Neuronal stem cell (in vitro differentiated cells): ENCODE results near the gene C19orf33. TPM values are rescaled to one million over a fixed set of nuclear protein-coding genes. Genes with fewer than 3 reads are reported as not detected.
A peak's percentile ranks its signal among the peaks of the same experiment; 100 is the strongest.
"Not testable (repeated sequence)": the region's sequence is repeated elsewhere in the genome, so short reads cannot be mapped to it uniquely, and the experiment has no call there.

ENCODE experiments used
- DNase-seq: peaks from one replicate; pipeline ENCODE4 v3.0.0-alpha.2; 2013; ENCODE audit warnings: low spot score
- H2AFZ ChIP-seq: one replicate; pipeline ENCODE4 v1.6.1; 2013; ENCODE audit warnings: mild to moderate bottlenecking, low read length, inconsistent platforms
- H2AK5ac ChIP-seq: 2 replicates; pipeline ENCODE4 v1.6.1; 2013; ENCODE audit warnings: low read depth, mild to moderate bottlenecking, inconsistent platforms, low read length, moderate library complexity, mixed read lengths
- H2BK120ac ChIP-seq: 2 replicates; pipeline ENCODE4 v1.6.1; 2013; ENCODE audit warnings: low read depth, mild to moderate bottlenecking, inconsistent platforms, low read length, moderate library complexity, mixed read lengths
- H2BK12ac ChIP-seq: one replicate; pipeline ENCODE4 v1.6.1; 2013; ENCODE audit warnings: low read length, inconsistent platforms
- H2BK15ac ChIP-seq: 2 replicates; pipeline ENCODE4 v1.6.1; 2013; ENCODE audit warnings: mild to moderate bottlenecking, low read length, inconsistent platforms, mixed read lengths
- H2BK5ac ChIP-seq: one replicate; pipeline ENCODE4 v1.6.1; 2013; ENCODE audit warnings: inconsistent platforms, mild to moderate bottlenecking, low read length, moderate library complexity
- H3K14ac ChIP-seq: one replicate; pipeline ENCODE4 v1.6.1; 2013; ENCODE audit warnings: low read length, inconsistent platforms
- H3K18ac ChIP-seq: 2 replicates; pipeline ENCODE4 v1.6.1; 2013; ENCODE audit warnings: low read length, inconsistent platforms
- H3K23ac ChIP-seq: 2 replicates; pipeline ENCODE4 v1.6.1; 2013; ENCODE audit warnings: low read depth, mild to moderate bottlenecking, mixed read lengths, low read length, inconsistent platforms; ENCODE audit not compliant: poor library complexity
- H3K27ac ChIP-seq: replicated peaks from 3 replicates; pipeline ENCODE4 v1.5.1; 2013; ENCODE audit warnings: low read length, inconsistent platforms
- H3K27me3 ChIP-seq, 3 experiments: 2 replicates each; pipeline ENCODE4 v1.6.1; 2013; ENCODE audit warnings: low read length in 3 of 3, mild to moderate bottlenecking in 2 of 3, inconsistent platforms in 1 of 3, low read depth in 1 of 3, mixed read lengths in 1 of 3, moderate library complexity in 1 of 3; ENCODE audit not compliant: control insufficient read depth in 3 of 3, insufficient read depth in 3 of 3
- H3K36me3 ChIP-seq, 2 donors: replicated peaks in 1 of 2; 2 replicates each; pipeline ENCODE4 v1.6.1; 2013; ENCODE audit warnings: low read length in 2 of 2; ENCODE audit not compliant: control insufficient read depth in 2 of 2, insufficient read depth in 2 of 2
- H3K4ac ChIP-seq: 2 replicates; pipeline ENCODE4 v1.6.1; 2013; ENCODE audit warnings: inconsistent platforms, mild to moderate bottlenecking, low read length, moderate library complexity
- H3K4me1 ChIP-seq, 2 donors: 1 replicate in 1 of 2; 2 replicates in 1 of 2; pipeline ENCODE4 v1.6.1; 2013; ENCODE audit warnings: low read length in 2 of 2, low read depth in 1 of 2; ENCODE audit not compliant: control insufficient read depth in 2 of 2, insufficient read depth in 1 of 2
- H3K4me2 ChIP-seq: one replicate; pipeline ENCODE4 v1.6.1; 2013; ENCODE audit warnings: mild to moderate bottlenecking, low read length, inconsistent platforms; ENCODE audit not compliant: insufficient read depth, poor library complexity, severe bottlenecking
- H3K4me3 ChIP-seq, 2 donors: 2 replicates each; pipeline ENCODE4 v1.5.1; 2013; ENCODE audit warnings: low read length in 2 of 2, mild to moderate bottlenecking in 2 of 2, inconsistent platforms in 1 of 2, moderate library complexity in 1 of 2
- H3K79me1 ChIP-seq: one replicate; pipeline ENCODE4 v1.6.1; 2013; ENCODE audit warnings: low read depth, mild to moderate bottlenecking, inconsistent platforms, low read length, moderate library complexity
- H3K9ac ChIP-seq: one replicate; pipeline ENCODE4 v1.6.1; 2013; ENCODE audit warnings: mild to moderate bottlenecking, low read depth, low read length, inconsistent platforms; ENCODE audit not compliant: poor library complexity
- H3K9me3 ChIP-seq, 2 donors: replicated peaks in 1 of 2; 2 replicates each; pipeline versions ENCODE3 to v1.6.1; 2013; ENCODE audit warnings: low read length in 2 of 2, mild to moderate bottlenecking in 2 of 2, inconsistent platforms in 1 of 2, low read depth in 1 of 2, mixed read lengths in 1 of 2, moderate library complexity in 1 of 2; ENCODE audit not compliant: control insufficient read depth in 2 of 2, insufficient read depth in 1 of 2
- H4K8ac ChIP-seq: one replicate; pipeline ENCODE4 v1.6.1; 2013; ENCODE audit warnings: low read depth, mild to moderate bottlenecking, inconsistent platforms, low read length, moderate library complexity
- H4K91ac ChIP-seq: one replicate; pipeline ENCODE4 v1.6.1; 2013; ENCODE audit warnings: low read length, low read depth, mild to moderate bottlenecking, inconsistent platforms; ENCODE audit not compliant: poor library complexity
- WGBS, 2 donors: extraction: QIAGEN DNeasy Blood & Tissue Kit; methylation state at CpG; one replicate each; pipeline ENCODE4 v1.1.7; 2013; ENCODE audit warnings: missing lambda C conversion rate in 2 of 2, mixed read lengths in 1 of 2; ENCODE audit not compliant: insufficient read length in 2 of 2, insufficient replicate concordance in 1 of 2; ENCODE audit errors: extremely low coverage in 2 of 2; 5-methylcytosine and 5-hydroxymethylcytosine counted together
- polyA plus RNA-seq, 2 experiments: library from polyadenylated mRNA; stranded (reverse); fragments of 200-250 nt; gene quantifications; one replicate each; pipeline ENCODE4 v1.2.3, GENCODE V29; 2013

The C19orf33 gene
- polyA plus RNA-seq (2013, experiment 1 of 2): not detected
- polyA plus RNA-seq (2013, experiment 2 of 2): not detected

DNA sequence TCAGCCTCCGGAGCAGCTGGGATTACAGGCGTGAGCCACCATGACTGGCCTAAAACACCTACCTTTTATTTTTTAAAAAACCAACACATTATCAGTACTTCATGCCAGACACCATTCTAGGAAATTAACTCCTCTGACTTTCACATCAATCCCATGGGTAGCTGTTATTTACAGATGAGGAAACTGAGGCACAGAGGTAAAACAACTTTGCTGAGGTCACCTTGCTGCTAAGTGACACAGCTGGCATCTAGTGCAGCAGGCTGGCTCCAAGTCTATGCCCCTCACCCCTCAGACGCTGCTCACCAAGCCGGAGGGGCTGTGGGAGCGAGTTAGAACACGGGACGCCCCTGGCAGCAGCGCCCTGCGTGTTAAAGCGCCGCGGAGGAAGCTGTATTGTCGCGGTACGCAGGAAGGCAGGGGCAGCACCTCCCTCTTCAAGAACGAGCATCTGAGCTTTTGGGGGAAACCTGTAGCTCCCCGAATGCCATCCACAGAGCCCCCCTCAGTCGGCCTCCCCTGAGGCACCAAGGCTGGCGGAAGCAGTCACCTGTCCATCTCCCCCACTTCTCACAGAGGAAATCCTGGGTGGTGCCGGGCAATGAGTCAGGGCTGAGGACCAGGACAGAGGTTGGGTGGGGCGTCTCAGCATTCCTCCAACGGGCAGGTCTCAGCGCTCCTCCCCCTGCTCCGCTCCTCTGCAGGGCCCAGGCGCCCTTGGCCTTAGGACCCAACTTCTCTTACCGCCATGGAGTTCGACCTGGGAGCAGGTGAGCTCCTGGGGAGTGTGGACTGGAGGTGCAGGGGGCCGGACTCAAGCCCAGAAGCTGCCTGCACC is at the start of gene C19orf33:
C19orf33 (plus strand) TSS at position 735 of the 835 bp plus-strand sequence; CDS start at position 746, 11 bp downstream.
- Histone ChIP-seq H4K8ac (no peak within 1 kb of the TSS), H3K36me3 (peaks cover 15 to 19% of the 10 kb centered on the region in 2 donors), H3K9me3 (no peaks in the 10 kb centered on the region), H3K4me2 (peak within 1 kb of the TSS; percentile 52), H3K27ac (no peak within 1 kb of the TSS), H3K4me3 (peak within 1 kb of the TSS in 1 of 2 donors; percentile 53), H2BK5ac (no peak within 1 kb of the TSS), H2AK5ac (peak within 1 kb of the TSS; percentile 98), H3K23ac (peak within 1 kb of the TSS; percentile 99), H4K91ac (no peak within 1 kb of the TSS), H3K79me1 (peaks cover 2% of the 10 kb centered on the region), H2BK12ac (peak within 1 kb of the TSS; percentile 73), H2BK15ac (peak within 1 kb of the TSS; percentile 100), H3K18ac (peak within 1 kb of the TSS; percentile 81), H3K27me3 (peaks cover 0 to 11% (median 4%) of the 10 kb centered on the region in 3 experiments), H3K4me1 (peaks cover 5 to 15% of the 10 kb centered on the region in 2 donors), H2BK120ac (no peak within 1 kb of the TSS), H2AFZ (no peak within 1 kb of the TSS), H3K4ac (no peak within 1 kb of the TSS), H3K14ac (peak within 1 kb of the TSS; percentile 98), H3K9ac (peak within 1 kb of the TSS; percentile 63)
- DNase-seq: no peak
- no CpG with 5 or more reads among the region's 28 CpGs for WGBS, 2 donors

DNA sequence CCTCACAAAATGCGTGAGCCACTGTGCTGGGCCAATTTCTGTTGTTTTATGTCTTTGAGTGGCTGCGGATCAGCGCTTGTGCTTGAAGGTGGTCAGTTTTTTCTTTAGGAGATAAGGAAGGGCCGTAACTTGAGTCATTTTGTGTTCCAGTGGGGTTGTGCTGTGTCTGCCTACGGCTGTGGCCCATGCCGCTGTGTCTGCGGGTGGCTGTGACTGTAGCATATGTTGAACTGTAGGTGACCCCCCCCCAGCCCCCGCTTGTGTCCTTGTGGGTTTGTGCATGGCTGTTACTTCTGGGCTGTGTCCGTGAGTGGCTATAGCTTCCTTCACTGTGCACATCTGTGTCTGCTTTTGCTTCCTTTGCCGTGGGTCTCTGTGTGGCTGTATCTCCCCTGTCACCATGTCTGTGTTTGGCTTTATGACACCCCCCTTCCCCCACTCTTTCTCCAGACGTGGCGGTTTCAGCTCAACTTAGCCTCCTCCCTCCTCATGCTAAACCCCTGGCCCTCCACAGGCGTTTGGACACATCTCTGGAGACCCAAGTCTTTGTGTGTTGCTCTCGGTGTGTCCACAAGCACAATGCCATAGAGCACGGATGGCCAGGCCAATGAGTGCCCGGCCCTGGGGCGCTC is 48.6 kb upstream of the C19orf33 start:
- Histone ChIP-seq H3K4me1 (peaks cover 23 to 38% of the 10 kb centered on the region in 2 donors), H2BK120ac (peak overlapping the region; percentile 63), H3K14ac (no peak overlapping the region), H3K27me3 (peaks cover 0 to 35% (median 14%) of the 10 kb centered on the region in 3 experiments), H2BK12ac (no peak overlapping the region), H2AK5ac (no peak overlapping the region), H3K4me3 (peak overlapping the region in 1 of 2 donors; percentile 47), H3K23ac (peak overlapping the region; percentile 85), H4K91ac (no peak overlapping the region), H3K27ac (no peak overlapping the region), H3K79me1 (no peaks in the 10 kb centered on the region), H2BK5ac (no peak overlapping the region), H3K4me2 (peak overlapping the region; percentile 72), H4K8ac (no peak overlapping the region), H3K36me3 (no peaks in the 10 kb centered on the region), H2BK15ac (peak overlapping the region; percentile 92), H3K9ac (no peak overlapping the region), H3K18ac (peak overlapping the region; percentile 97), H2AFZ (peak overlapping the region; percentile 89), H3K4ac (no peak overlapping the region), H3K9me3 (no peaks in the 10 kb centered on the region)
- WGBS, 2 donors: no CpG with 5 or more reads among the region's 17 CpGs
- no peak for DNase-seq

- not testable (repeated sequence) for H2AK5ac ChIP-seq
Observed at GRCh38 chr19:38261942-38262341, 42.1 kb upstream of the C19orf33 start.

More at GRCh38 chr19:38261942-38262341, 42.1 kb upstream of the C19orf33 start:
- not testable (repeated sequence) for H3K9me3 ChIP-seq, H3K4ac ChIP-seq, H3K79me1 ChIP-seq, H3K4me2 ChIP-seq, H2AFZ ChIP-seq, H3K4me3 ChIP-seq, H2BK120ac ChIP-seq, H4K91ac ChIP-seq, H3K18ac ChIP-seq, H4K8ac ChIP-seq, H3K27ac ChIP-seq, H3K36me3 ChIP-seq, H2BK12ac ChIP-seq, H2BK15ac ChIP-seq, H3K9ac ChIP-seq, DNase-seq, H3K14ac ChIP-seq, H3K23ac ChIP-seq, H2BK5ac ChIP-seq
- Histone ChIP-seq H3K27me3 (peaks cover 0 to 47% (median 4%) of the 10 kb centered on the region in 3 experiments), H3K4me1 (peaks cover 8 to 10% of the 10 kb centered on the region in 2 donors)
- WGBS, 2 donors: no CpG with 5 or more reads among the region's 12 CpGs
